ENCODE measurements around the gene IL18RAP. TPM values are rescaled to one million over a fixed set of nuclear protein-coding genes. Genes with fewer than 3 reads are reported as not detected.

IL18RAP gene
- total RNA-seq, 1 experiment from 2014 or later = not detected

DNA sequence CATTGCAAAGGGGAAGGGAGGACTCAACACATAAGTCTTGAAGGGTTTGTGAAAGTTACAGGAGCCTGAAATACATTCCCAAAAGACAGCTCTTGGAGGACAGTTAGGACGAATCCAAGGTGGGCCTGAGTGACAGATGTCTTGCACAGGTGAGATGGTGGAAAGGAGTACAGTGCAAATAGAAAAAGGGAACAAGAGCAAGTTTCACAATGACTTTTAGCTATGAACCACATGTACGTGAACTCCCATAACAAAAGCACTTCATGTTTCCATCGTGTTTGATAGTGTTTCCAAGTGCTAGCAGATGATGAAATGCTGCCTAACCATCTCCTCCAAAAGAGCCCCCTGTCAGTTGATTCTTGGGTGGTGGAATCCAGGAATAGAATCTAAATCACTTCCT is 1.8 kb downstream of the IL18RAP start:
- no peak overlapping the region for H4K91ac ChIP-seq (ENCODE audit: insufficient read length, low read depth, low read length)
- no peaks in the 10 kb centered on the region for H4K20me1 ChIP-seq (ENCODE audit: control insufficient read depth, insufficient read depth, insufficient read length)
- no peak overlapping the region for H3K4me3 Mint-ChIP-seq
- no peaks in the 10 kb centered on the region for H3K23me2 ChIP-seq (ENCODE audit: insufficient read length, low read depth, low read length, poor library complexity, severe bottlenecking)
- no peak overlapping the region for H2BK5ac ChIP-seq (ENCODE audit: insufficient read length, low read length)
- H3T11ph ChIP-seq (ENCODE audit: low read length) = no peak overlapping the region
- H2AK5ac ChIP-seq (ENCODE audit: insufficient read length, low read length) = no peak overlapping the region
- no peaks in the 10 kb centered on the region; a peak in 2 of 5 replicates for H3K9me3 Mint-ChIP-seq
- no peak overlapping the region for H2AFZ ChIP-seq (ENCODE audit: low read length)
- TF ChIP-seq CTCF (conservative IDR thresholded peaks at IDR 0.05) = no peak
- no peak overlapping the region for H3K18ac ChIP-seq (ENCODE audit: insufficient read length, low read depth, low read length)
- no peak overlapping the region; a peak in 1 of 7 replicates for H3K27ac Mint-ChIP-seq
- peaks cover 19% of the 10 kb centered on the region for H3K27me3 Mint-ChIP-seq (ENCODE audit: low read depth)
- no peak overlapping the region for H3K14ac ChIP-seq (ENCODE audit: insufficient read depth, low read length)
- no peaks in the 10 kb centered on the region for H3K4me1 Mint-ChIP-seq
- H2BK12ac ChIP-seq (ENCODE audit: insufficient read length, low read depth, low read length) = no peak overlapping the region
- H3K79me2 ChIP-seq (ENCODE audit: insufficient read depth, low read length) = no peaks in the 10 kb centered on the region
- WGBS (ENCODE audit: extremely low coverage, insufficient read length, low lambda C conversion rate) = no CpG with 5 or more reads among the region's 3 CpGs
- no peaks in the 10 kb centered on the region for H3K9me3 ChIP-seq (ENCODE audit: control insufficient read depth, low read depth, low read length)
- no peaks in the 10 kb centered on the region for H3K79me1 ChIP-seq (ENCODE audit: insufficient read depth, low read depth, low read length, poor library complexity, severe bottlenecking)
- no peak overlapping the region for H3K4me2 ChIP-seq (ENCODE audit: insufficient read depth, insufficient read length, low read length)
- H4K5ac ChIP-seq (ENCODE audit: insufficient read length, low read depth, low read length) = no peak overlapping the region
- H2BK15ac ChIP-seq (ENCODE audit: low read depth, low read length) = no peak overlapping the region
- H4K8ac ChIP-seq (replicated peaks; ENCODE audit: insufficient read length, low read depth, low read length) = no peak overlapping the region
- H3K4me1 ChIP-seq (ENCODE audit: insufficient read depth, low read length) = no peaks in the 10 kb centered on the region
- no peak overlapping the region for H3K4ac ChIP-seq (ENCODE audit: low read depth, low read length)
- no peak overlapping the region for H2BK20ac ChIP-seq (ENCODE audit: low read depth, low read length, poor library complexity, severe bottlenecking)
- no peak overlapping the region for H2BK120ac ChIP-seq (ENCODE audit: low read depth, low read length, poor library complexity, severe bottlenecking)
- H3K36me3 Mint-ChIP-seq (ENCODE audit: insufficient read depth in 1 of 3, low read depth in 3 of 3) = no peaks in the 10 kb centered on the region
- no peak overlapping the region for H3K23ac ChIP-seq (ENCODE audit: insufficient read length, low read depth, low read length)
- no peaks in the 10 kb centered on the region for H3K27me3 ChIP-seq (ENCODE audit: insufficient read depth, low read length)
- H3K9ac ChIP-seq (ENCODE audit: extremely low read depth, insufficient read length, low read length) = no peak overlapping the region
- no peak overlapping the region for H3K27ac ChIP-seq (ENCODE audit: insufficient read length, low read depth, low read length)
- H3K56ac ChIP-seq (ENCODE audit: insufficient read length, low read depth, low read length) = no peak overlapping the region
- no peak for DNase-seq
